HT-29 (cell line): Measurements from ENCODE around the gene CPT1A. TPM values are rescaled to one million over a fixed set of nuclear protein-coding genes. Genes with fewer than 3 reads are reported as not detected.
"Not testable (repeated sequence)": the region's sequence is repeated elsewhere in the genome, so short reads cannot be mapped to it uniquely, and the experiment has no call there.

ENCODE experiments used
- DNase-seq: peaks from one replicate; pipeline ENCODE4 v3.0.0-alpha.2; 2015; ENCODE audit warnings: low spot score
- total RNA-seq: library from RNA; depleted of rRNA; stranded (reverse); fragments of >200 nt; shearing (Covaris generic); gene quantifications from 2 replicates; pipeline ENCODE4 v1.2.3, GENCODE V29; 2014; rRNA removed

CPT1A gene
- 25.3 and 25.4 TPM in 2 replicates for total RNA-seq

DNA sequence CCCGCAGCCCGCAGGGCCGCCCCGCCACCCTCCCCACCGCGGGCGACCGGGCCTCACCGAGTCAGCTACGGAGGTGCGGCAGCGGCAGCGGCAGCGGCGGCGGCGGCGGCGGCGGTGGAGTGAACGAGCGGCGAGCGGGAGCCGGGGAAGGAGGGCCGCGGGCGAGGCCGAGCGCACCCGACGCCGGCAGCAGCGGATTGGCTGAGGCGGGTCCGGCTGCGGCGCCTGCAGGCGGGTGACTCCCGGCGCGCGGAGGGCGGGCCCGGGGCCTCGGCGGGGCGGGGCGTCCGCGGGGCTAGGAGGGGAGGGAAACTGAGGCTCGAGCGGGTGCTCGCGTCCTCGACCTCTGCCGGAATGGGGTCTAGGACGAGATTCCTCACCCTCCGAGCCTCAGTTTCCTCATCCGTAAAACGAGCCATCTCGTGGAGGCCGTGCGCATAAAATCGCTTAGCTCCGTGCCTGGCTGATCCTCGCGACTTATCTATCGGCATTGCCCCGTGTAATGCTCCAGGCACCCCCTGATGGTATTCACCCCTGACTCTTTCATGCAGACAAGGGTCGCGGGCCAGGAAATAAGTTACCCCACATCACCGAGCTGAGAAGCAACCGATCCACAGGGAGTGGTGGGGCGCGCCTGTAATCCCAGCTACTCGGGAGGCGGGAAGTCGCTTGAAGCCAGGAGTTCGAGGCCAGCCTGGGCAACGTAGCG, at the start of gene CPT1A:
TSS of gene CPT1A (minus strand) at position 199 of the 709 bp plus-strand sequence. CDS start 26,442 bp downstream, outside the sequence.
- DNase-seq, result peak; percentile 72

DNA sequence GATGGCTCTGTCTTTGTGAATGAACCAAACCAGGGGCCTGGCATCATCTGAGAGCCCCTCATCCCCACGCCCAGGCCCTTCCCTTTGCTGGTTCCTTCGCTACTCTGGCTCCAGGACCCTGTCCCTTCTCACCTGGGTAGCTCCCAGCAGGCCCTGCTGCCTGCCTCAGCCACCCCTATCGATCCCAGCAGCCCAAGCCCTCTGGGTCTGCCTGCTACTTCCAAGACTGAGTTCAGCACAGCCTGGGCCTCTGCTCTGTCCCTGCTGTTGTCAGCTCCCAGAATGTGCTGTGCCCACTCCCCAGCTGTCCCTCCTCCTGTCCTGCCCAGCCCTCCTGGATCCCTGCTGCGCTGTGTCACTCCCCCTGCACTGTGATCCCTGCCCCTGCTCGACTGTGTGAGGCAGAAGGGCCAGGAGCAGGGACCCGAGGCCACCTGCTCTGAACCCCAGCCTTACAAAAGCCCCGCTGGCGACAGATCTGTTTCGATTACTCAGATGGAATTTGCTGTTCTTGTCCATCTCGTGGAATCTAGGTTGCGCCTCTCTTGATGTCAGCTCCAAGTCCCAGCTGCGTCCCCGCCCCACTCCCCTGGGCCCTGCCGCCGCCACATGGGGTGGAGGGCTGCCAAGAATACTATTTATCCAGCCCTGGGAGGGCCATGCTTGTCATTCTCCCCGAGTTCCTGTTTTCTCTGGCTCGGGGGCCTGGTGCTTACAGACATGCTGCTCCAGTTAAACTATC, 48.9 kb upstream of the CPT1A start:
- DNase-seq, result no peak

- peak; percentile 11 for DNase-seq
Observed at GRCh38 chr11:68889948-68890446, 48.3 kb upstream of the CPT1A start.

GRCh38 chr11:68884827-68885226, 43.1 kb upstream of the CPT1A start:
- DNase-seq, result not testable (repeated sequence)

GRCh38 chr11:68882391-68882790, 40.7 kb upstream of the CPT1A start:
- DNase-seq, result no peak

DNA sequence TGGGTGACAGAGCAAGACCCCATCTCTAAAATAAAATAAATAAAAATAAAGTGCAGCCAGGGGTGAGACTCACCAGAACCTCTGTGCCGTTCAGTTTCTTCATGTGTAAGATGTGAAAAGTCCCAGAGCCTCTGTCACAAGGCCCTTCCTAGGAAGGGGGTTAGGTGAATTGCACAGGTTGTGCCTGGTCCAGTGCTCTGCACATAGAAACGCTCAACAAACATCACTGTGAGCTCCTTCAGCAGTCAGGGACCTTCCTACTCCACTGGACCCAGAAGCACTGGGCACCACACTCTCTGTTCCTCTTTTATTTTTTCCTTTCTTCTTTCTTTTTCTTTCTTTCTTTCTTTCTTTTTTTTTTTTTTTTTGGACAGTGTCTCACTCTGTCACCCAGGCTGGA, 39.6 kb upstream of the CPT1A start:
- no peak for DNase-seq

DNA sequence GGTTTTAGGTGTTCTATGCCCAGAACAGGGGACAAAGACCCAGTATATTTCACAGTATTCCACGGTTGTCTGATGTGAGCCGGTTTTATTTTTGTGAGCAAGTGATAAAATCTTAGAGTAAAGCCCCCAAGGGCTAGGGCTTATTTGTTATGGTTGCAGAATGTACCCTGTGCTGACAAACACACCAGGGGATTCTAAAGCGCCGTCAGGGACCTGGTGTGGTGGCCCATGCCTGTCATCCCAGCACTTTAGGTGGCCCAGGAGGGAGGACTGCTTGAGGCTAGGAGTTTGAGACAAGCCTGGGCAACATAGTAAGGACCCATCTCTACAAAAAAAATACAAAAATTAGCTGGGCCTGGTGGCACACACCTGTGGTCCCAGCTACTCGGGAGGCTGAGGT, 39.1 kb upstream of the CPT1A start:
- no peak for DNase-seq

DNA sequence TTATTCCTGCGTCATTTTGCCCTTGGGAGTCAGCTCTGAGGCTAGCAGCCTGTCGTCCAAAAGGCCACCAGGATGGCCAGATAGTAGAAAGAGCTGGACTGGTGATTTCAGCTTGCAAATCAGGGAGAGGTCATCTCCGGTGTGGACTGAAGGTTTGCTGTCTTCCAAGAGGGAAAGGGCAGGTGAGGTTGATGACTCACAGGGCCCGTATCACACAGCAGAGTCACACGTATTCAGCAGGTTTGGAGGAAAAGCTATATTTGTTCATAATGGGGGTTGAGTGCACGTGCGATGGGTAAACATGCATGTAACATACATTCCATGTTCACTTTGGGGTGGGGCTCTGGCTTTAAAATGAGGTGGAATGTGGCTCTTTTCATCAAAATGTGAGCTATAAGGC, 36.3 kb upstream of the CPT1A start:
- DNase-seq, result no peak

DNA sequence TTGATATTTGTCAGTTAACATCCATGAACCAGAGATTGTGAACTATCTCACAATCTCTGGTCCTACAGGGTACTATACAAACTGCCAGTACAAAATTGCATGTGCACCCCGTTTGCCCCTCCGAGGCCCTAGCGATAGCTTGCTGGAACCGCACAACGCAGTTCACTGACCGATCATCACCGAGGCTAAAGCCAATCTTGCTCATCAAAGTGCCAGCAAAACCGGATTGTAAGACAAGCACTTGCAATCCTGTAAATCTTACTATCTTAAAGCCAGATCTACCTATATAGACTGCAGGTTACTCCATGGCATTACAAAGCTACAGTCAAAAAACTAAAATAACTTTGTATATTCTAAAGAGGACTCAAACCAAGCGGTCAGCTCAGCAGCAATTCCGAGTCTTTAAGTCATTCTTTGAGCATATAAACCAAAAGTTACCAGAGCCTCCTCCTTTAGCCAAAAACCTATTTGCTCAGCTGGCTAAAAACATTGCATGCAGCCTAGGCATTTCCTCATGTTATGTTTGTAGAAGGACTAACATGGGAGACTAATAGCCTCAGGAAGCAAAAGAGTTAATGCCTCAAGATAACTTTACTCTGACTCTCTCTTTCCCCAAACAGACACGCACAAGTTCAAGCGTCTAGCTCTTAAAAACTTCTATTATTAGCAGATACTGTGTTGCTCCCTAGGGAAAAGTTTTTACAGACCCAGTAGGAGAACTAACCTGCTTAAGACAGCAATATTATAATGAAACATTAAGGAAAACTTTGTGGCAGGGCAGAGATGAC, 30.7 kb upstream of the CPT1A start:
- DNase-seq, result no peak

- DNase-seq, result peak; percentile 51
Observed at GRCh38 chr11:68870470-68870869, 28.8 kb upstream of the CPT1A start.

- DNase-seq, result no peak
Observed at GRCh38 chr11:68868221-68868835, 26.6 kb upstream of the CPT1A start.

DNA sequence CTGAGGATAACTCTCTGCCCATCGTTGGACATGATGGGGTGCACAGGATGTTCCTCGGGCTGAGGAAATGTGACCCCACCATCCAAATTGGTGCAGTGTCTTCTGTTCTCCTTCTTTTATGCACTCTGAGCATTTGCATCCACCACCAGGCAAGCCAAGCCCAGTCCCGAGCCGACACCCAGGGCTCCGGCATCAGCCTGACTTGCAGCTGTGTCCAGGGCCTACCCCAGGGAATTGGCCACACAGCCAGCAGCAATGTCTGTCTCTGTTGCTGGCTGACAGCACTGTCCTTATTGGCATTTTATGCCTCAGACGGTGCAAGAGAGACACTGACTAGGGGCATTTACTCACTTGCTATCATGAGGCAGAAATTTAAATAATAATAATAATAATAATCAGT, 25.4 kb upstream of the CPT1A start:
- DNase-seq, result no peak

DNA sequence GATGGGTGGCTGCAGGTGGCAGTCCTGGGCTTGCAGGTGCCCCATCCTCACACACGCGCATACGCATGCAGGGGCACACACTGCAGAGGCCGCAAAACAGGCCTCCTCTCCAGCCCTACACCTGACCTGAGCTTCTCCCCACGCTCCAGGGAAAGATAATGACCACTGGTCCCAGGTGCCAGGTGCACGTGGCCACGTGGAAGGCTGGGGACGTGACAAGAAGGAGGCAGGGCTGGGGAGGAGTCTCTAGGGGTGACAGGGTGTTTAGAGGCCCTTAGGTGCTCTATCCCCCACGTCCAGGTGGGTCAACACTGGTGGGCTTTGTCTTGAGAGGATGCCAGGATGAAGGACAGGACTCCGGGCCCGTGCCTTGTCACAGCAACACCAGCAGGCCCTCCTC, 23.5 kb upstream of the CPT1A start:
- no peak for DNase-seq

DNA sequence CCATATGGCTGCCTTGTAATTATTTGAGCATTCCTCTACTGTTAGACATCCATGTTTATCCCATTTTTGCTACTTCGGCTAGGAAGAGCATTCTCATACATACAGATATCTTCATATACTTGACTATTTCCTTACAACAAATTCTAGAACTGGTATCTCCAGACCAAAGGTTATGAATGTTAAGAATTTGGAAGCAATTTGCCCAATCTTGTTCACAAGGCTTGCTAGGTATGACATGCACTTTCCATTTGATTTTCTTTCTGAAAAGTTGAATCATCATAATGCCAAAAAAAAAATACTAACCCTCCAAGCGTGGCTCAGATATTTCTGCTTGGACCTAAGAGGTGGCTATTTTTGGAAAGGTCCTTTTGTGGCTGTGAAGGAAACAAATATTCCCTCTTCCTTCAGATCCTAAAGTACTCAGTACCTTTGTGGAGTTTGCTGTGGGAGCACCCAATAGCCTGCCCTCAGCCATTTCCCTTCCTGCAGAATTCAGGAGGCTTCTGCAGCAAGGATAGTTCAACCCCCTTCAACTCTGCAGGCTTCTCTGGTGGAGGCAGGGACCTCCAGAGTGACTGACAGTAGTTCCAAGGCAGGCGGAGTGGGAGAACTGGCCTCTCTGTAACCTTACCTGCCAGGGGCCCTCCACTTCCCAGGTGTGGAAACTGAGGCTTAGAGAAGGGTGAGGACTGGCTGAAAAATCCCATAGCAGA, 22.0 kb upstream of the CPT1A start:
- DNase-seq, result no peak

GRCh38 chr11:68862421-68862820, 20.7 kb upstream of the CPT1A start:
- DNase-seq, result no peak

DNA sequence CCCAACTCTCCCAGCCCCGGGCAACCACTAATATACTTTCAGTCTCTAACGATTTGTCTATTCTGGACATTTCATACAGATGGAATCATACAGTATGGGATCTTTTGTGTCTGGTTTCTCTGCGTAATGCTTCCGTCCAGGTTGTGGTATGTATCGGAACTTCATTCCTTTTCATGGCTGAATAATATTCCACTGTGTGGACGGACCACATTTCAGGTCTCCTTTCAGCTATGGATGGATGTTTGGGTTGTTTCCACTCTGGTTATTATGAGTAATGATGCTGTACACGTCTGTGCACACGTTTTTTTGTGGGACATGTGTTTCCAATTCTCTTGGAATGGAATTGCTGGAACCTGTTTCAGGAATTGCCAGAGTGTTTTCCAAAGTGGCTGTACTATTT, 17.4 kb upstream of the CPT1A start:
- DNase-seq, result no peak

- DNase-seq, result no peak
Observed at GRCh38 chr11:68857037-68857586, 15.4 kb upstream of the CPT1A start.

DNA sequence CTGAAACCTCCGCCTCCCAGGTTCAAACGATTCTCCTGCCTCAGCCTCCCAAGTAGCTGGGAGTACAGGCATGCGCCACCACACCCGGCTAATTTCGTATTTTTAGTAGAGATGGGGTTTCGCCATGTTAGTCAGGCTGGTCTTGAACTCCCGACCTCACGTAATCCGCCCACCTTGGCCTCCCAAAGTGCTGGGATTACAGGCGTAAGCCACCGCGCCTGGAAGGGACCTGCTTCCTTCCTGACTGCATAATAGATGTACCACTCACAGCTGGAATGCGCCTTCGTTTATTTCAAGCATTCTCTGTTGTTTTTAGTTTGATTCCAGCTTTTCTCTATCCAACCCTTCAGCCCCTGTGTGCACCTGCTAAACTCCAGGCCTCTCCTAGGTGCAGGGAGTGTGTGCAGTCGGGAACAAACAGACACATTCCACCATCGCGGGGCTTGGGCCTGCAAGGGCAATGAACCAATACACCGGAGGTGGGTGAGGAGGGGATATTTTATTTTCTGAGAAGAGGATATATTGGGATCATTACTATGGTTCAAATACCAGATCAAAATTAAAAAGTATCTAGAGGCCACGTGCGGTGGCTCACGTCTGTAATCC, 14.8 kb upstream of the CPT1A start:
- not testable (repeated sequence) for DNase-seq

DNA sequence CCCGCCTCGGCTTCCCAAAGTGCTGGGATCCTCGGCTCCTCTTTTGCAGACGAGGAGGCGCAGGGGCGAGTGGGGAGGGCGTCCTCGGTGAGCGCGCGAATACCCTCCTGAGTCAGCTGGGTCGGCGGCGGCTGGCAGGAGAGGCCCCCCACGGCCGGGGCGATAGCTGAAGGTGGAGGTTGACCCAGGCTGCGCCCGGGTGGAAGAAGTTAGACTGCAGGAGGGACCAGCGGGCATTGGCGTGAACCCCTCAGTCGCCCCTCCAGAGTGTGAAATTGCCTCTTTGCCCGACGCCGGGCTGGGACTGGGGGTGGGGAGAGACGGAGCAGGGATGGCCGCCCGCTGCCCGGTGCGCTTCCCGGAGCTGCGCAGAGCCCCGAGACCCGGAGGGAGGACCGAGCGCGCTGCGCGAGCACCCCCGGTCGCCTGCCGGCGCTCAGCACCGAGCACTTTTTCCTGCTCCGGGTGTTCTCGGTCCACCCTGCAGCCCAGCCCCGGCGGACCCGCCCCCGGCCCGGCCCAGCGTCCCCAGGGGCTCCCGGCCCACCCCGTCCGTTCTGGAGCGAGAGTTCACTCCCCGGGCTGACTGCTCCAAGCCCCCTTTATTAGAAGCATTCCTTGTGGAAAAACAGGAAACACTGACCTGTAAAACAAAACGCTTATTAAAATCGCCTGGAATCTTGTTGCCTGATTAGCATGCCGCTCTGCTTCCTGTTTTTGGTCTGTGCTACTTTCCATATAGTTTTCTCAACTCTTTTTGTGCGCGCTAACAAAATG, 13.7 kb upstream of the CPT1A start:
- no peak for DNase-seq
